K562 (cell line): ENCODE results near the gene OFD1. TPM values are rescaled to one million over a fixed set of nuclear protein-coding genes. Genes with fewer than 3 reads are reported as not detected.

Source experiments
- ATAC-seq: fragments of 200-7000 bp; cut with Tn5 transposase; 3 replicates; pipeline ENCODE4 v1.9.1; 2020; ENCODE audit warnings: moderate library complexity
- BruUV-seq: library from RNA; stranded (reverse); fragments of 400-500 nt; replicated peaks from 2 replicates; lab custom pipeline; 2021; lab: Mats Ljungman, UMichigan
- CTCF ChIA-PET: fragments of 300-600 bp; formaldehyde crosslinking; extraction: SDS; loops from one replicate; lab custom pipeline; 2021; ENCODE audit warnings: low intra/inter-chr PET ratio; lab: Yijun Ruan, JAX
- POLR2A ChIA-PET: fragments of 300-600, 350-650 bp; sonication (Branson Sonifier 250); formaldehyde crosslinking; extraction: SDS; loops from one replicate; lab custom pipeline; 2021; ENCODE audit warnings: antibody characterized with exemption, inconsistent platforms; lab: Yijun Ruan, JAX
- DNase-seq, 4 experiments: peaks; one replicate each; pipeline versions ENCODE4 v3.0.0 to v3.0.0-alpha.2; 2011 to 2018; ENCODE audit warnings: low spot score in 3 of 4, mixed read lengths in 3 of 4; ENCODE audit errors: extremely low read depth in 1 of 4
- FAIRE-seq: peaks from 2 replicates; lab custom pipeline; 2011; peaks lifted over from hg19 to GRCh38; lab: Jason Lieb, UNC
- H2AFZ ChIP-seq: 2 replicates; pipeline ENCODE4 v1.6.0; 2011; ENCODE audit warnings: low read depth, low read length, control low read depth, inconsistent platforms
- H3K27ac ChIP-seq: fragments of 200-600 bp; 3 replicates; pipeline ENCODE4 v1.8.0; 2011; ENCODE audit warnings: low read depth, mild to moderate bottlenecking, control low read depth, inconsistent platforms, low read length, moderate library complexity, mixed read lengths; ENCODE audit errors: extremely low read depth
- H3K27me3 ChIP-seq, 2 experiments: fragments of 300-600 bp in 1 of 2; 2 replicates in 1 of 2; 3 replicates in 1 of 2; pipeline versions ENCODE4 v1.6.0 to v1.8.0; 2011; ENCODE audit warnings: inconsistent platforms in 2 of 2, low read length in 2 of 2, mild to moderate bottlenecking in 1 of 2, mixed read lengths in 1 of 2, moderate library complexity in 1 of 2; ENCODE audit not compliant: control insufficient read depth in 2 of 2, insufficient read depth in 2 of 2
- H3K36me3 ChIP-seq: fragments of 300-600 bp; 3 replicates; pipeline ENCODE4 v1.8.0; 2011; ENCODE audit warnings: mild to moderate bottlenecking, low read length, inconsistent platforms; ENCODE audit not compliant: control insufficient read depth, insufficient read depth
- H3K4me1 ChIP-seq, 2 experiments: fragments of 200-600 bp in 1 of 2; replicated peaks in 1 of 2; 2 replicates in 1 of 2; 3 replicates in 1 of 2; pipeline versions ENCODE4 v1.5.1 to v1.8.0; 2011; ENCODE audit warnings: inconsistent platforms in 2 of 2, low read length in 2 of 2, mild to moderate bottlenecking in 1 of 2, mixed read lengths in 1 of 2, moderate library complexity in 1 of 2; ENCODE audit not compliant: control insufficient read depth in 2 of 2, insufficient read depth in 2 of 2
- H3K4me2 ChIP-seq: 2 replicates; pipeline ENCODE4 v1.6.1; 2011; ENCODE audit warnings: low read length, control low read depth, inconsistent platforms, mixed read lengths; ENCODE audit not compliant: insufficient read depth
- H3K4me3 ChIP-seq: fragments of 200-600 bp; sonication (generic), shearing (Covaris generic); 2 replicates; pipeline ENCODE4 v1.5.1; 2016; ENCODE audit warnings: control low read depth, inconsistent platforms
- H3K79me2 ChIP-seq: fragments of 200-600 bp; 3 replicates; pipeline ENCODE4 v1.8.0; 2011; ENCODE audit warnings: low read length, inconsistent platforms; ENCODE audit not compliant: control insufficient read depth, insufficient read depth
- H3K9ac ChIP-seq, 2 experiments: 2 replicates each; pipeline versions ENCODE4 v1.6.0 to v1.6.1; 2011; ENCODE audit warnings: low read depth in 2 of 2, low read length in 2 of 2, control low read depth in 1 of 2, inconsistent platforms in 1 of 2, mild to moderate bottlenecking in 1 of 2, mixed read lengths in 1 of 2; ENCODE audit not compliant: insufficient read depth in 1 of 2
- H3K9me1 ChIP-seq: one replicate; pipeline ENCODE4 v1.6.0; 2011; ENCODE audit warnings: inconsistent platforms, mild to moderate bottlenecking, low read length, moderate library complexity; ENCODE audit not compliant: control insufficient read depth, insufficient read depth
- H3K9me3 ChIP-seq: replicated peaks from 2 replicates; pipeline ENCODE4 v1.5.1; 2011; ENCODE audit warnings: low read depth, low read length, inconsistent platforms; ENCODE audit not compliant: control insufficient read depth, insufficient read depth
- H4K20me1 ChIP-seq: replicated peaks from 2 replicates; pipeline ENCODE4 v1.6.1; 2011; ENCODE audit warnings: low read length, inconsistent platforms, mixed read lengths; ENCODE audit not compliant: control insufficient read depth, insufficient read depth
- E2F3 ChIP-seq: fragments of 250-450 bp; sonication (Bioruptor Pico); IDR thresholded peaks from 2 replicates; pipeline ENCODE4 v1.4.0; 2020; ENCODE audit warnings: mild to moderate bottlenecking
- FOXA3 ChIP-seq, 2 experiments: fragments of 450-650 bp in 1 of 2; sonication (generic) in 1 of 2; formaldehyde crosslinking; IDR thresholded peaks in 1 of 2; conservative IDR thresholded peaks in 1 of 2; 2 replicates each; pipeline versions ENCODE4 v1.4.0 to v1.8.0; 2020 to 2022; ENCODE audit warnings: mild to moderate bottlenecking in 2 of 2, missing genetic modification reagents in 1 of 2
- ILK ChIP-seq: fragments of 450-650 bp; IDR thresholded peaks from 2 replicates; pipeline ENCODE4 v1.6.1; 2016; ENCODE audit warnings: missing genetic modification characterization, low read depth, mild to moderate bottlenecking, missing compliant biosample characterization, moderate library complexity, borderline replicate concordance
- NCOA4 ChIP-seq: fragments of 450-650 bp; IDR thresholded peaks from 2 replicates; pipeline ENCODE4 v1.6.1; 2018; ENCODE audit warnings: mild to moderate bottlenecking; ENCODE audit not compliant: partially characterized antibody
- OTX1 ChIP-seq: fragments of 450-650 bp; formaldehyde crosslinking; IDR thresholded peaks from 2 replicates; pipeline ENCODE4 v1.4.0; 2022; ENCODE audit warnings: mild to moderate bottlenecking
- SAFB2 ChIP-seq: fragments of 200-400 bp; formaldehyde crosslinking; IDR thresholded peaks from 2 replicates; pipeline ENCODE4 v1.6.1; 2018; ENCODE audit warnings: borderline replicate concordance, low read length, low read depth, moderate library complexity; ENCODE audit not compliant: severe bottlenecking
- SRSF7 ChIP-seq: fragments of 200-400 bp; formaldehyde crosslinking; optimal IDR thresholded peaks from 2 replicates; pipeline ENCODE3; 2017; ENCODE audit warnings: mild to moderate bottlenecking, low read depth, low read length
- TAF9B ChIP-seq: fragments of 450-650 bp; IDR thresholded peaks from 2 replicates; pipeline ENCODE4 v1.6.1; 2018; ENCODE audit warnings: mild to moderate bottlenecking; ENCODE audit not compliant: partially characterized antibody
- TGIF2 ChIP-seq: sonication (generic); formaldehyde crosslinking; IDR thresholded peaks from 2 replicates; pipeline ENCODE4 v1.8.1; 2022; ENCODE audit warnings: mild to moderate bottlenecking, missing genetic modification reagents, moderate library complexity
- TSC22D4 ChIP-seq: fragments of 450-650 bp; IDR thresholded peaks from 2 replicates; pipeline ENCODE4 v1.6.1; 2016; ENCODE audit warnings: missing genetic modification characterization, missing biosample characterization, control low read depth
- ZFP36 ChIP-seq: fragments of 150-350 bp; IDR thresholded peaks from 2 replicates; pipeline ENCODE4 v1.6.1; 2018; ENCODE audit warnings: low read length, low read depth; ENCODE audit not compliant: partially characterized antibody
- ZNF408 ChIP-seq: fragments of 250-450 bp; sonication (Bioruptor Pico); IDR thresholded peaks from 2 replicates; pipeline ENCODE4 v1.4.0; 2020; ENCODE audit warnings: low read depth, mild to moderate bottlenecking, moderate library complexity
- ZNF57 ChIP-seq: fragments of 450-650 bp; formaldehyde crosslinking; IDR thresholded peaks from 2 replicates; pipeline ENCODE4 v1.4.0; 2020; ENCODE audit warnings: mild to moderate bottlenecking, moderate library complexity
- ZNF766 ChIP-seq: fragments of 200-800 bp; sonication (Bioruptor generic); conservative IDR thresholded peaks from 2 replicates; pipeline ENCODE4 v1.6.1; 2016; ENCODE audit warnings: missing genetic modification characterization, missing compliant biosample characterization
- WGBS: fragments of 100-300 bp; shearing (Covaris generic); methylation state at CpG from one replicate; pipeline ENCODE4 v1.1.6; 2016; ENCODE audit warnings: low coverage, mixed read lengths; ENCODE audit not compliant: insufficient coverage; ENCODE audit errors: missing lambda C conversion rate; 5-methylcytosine and 5-hydroxymethylcytosine counted together
- in situ Hi-C: fragments of 300-500 bp; cut with MboI; formaldehyde crosslinking; loops from 4 replicates; pipeline ENCODE4 v1.15.0; 2018; ENCODE audit warnings: inconsistent platforms, mixed read lengths
- intact Hi-C: fragments of 100-400 bp; cut with micrococcal nuclease; formaldehyde crosslinking; loops from 2 replicates; pipeline ENCODE4 v1.14.2; 2022
- polyA plus RNA-seq, 8 experiments: library from polyadenylated mRNA; depleted of rRNA in 4 of 8; stranded (reverse) in 5 of 8; unstranded in 3 of 8; fragments of >200 nt; fragmentation: Nextera tagmentation in 2 of 8; fragmentation: Illumina TruSeq in 1 of 8; extraction: Ambion mirVana in 2 of 8; extraction: Trizol in 1 of 8; gene quantifications; 2 replicates each; pipeline versions ENCODE4 v1.2.1 to v1.2.3, GENCODE V29; 2011 to 2014; ENCODE audit warnings: inconsistent platforms in 1 of 8, missing spikeins in 1 of 8
- total RNA-seq, 7 experiments: library from RNA; depleted of rRNA in 6 of 7; stranded (reverse); fragments of >200 nt in 6 of 7; fragmentation: Illumina TruSeq in 2 of 7; extraction: Trizol in 2 of 7; gene quantifications; 2 replicates each; pipeline versions ENCODE4 v1.2.1 to v1.2.3, GENCODE V29; 2011 to 2021; ENCODE audit warnings: low replicate concordance in 1 of 7
- TF ChIP-seq, protein P1 (sequence below): fragments of 250-450 bp; sonication (Bioruptor Pico); IDR thresholded peaks from 2 replicates; pipeline ENCODE4 v1.5.0; 2020; ENCODE audit warnings: mild to moderate bottlenecking, borderline replicate concordance
- TF ChIP-seq, protein P2 (sequence below), 2 experiments: fragments of 450-650 bp; conservative IDR thresholded peaks; 2 replicates each; pipeline ENCODE4 v1.6.1; 2017; ENCODE audit warnings: mild to moderate bottlenecking in 2 of 2, moderate library complexity in 2 of 2
- TF ChIP-seq, protein P3 (sequence below): sonication (generic); formaldehyde crosslinking; IDR thresholded peaks from 2 replicates; pipeline ENCODE4 v1.8.0; 2022; ENCODE audit warnings: mild to moderate bottlenecking, missing genetic modification reagents
- TF ChIP-seq, protein P4 (sequence below): fragments of 450-650 bp; formaldehyde crosslinking; IDR thresholded peaks from 2 replicates; pipeline ENCODE4 v1.4.0; 2022; ENCODE audit warnings: missing genetic modification characterization

The OFD1 gene
- total and polyA plus RNA-seq, 9 of the 15 experiments (the other 6 are each of a cell fraction or from before 2014, with no cell fraction given): 22.0 to 49.1 (median 30.2) TPM

DNA sequence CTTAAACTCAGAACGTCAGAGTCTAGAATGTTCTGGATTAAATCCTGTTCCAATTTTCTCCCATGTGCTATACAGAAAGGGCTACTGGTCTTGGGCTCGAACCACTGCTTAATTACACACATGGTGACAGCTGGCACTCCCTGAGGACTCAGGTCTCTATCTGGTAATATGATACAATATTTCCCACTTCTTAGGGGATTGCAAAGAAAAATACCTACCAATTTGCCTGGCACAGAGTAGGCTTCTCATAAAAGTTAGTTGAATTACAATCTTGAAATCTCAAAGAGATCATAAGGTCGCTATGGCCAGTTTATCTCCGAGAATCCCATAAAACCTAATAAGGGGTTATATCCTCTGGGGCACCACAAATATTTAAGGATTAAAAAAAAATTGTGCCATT, 73.7 kb downstream of the OFD1 start:
- no peak for FAIRE-seq
- Histone ChIP-seq H3K4me1 (no peaks in the 10 kb centered on the region), H3K9me3 (no peaks in the 10 kb centered on the region), H3K4me3 (no peak overlapping the region), H3K79me2 (no peaks in the 10 kb centered on the region), H2AFZ (no peak overlapping the region), H3K27ac (no peak overlapping the region), H3K36me3 (no peaks in the 10 kb centered on the region), H3K4me2 (no peak overlapping the region), H3K9me1 (no peaks in the 10 kb centered on the region), H3K27me3 (peaks cover 0 to 7% of the 10 kb centered on the region in 2 experiments; a peak in 2 of 5 replicates), H3K9ac (no peak overlapping the region), H4K20me1 (no peaks in the 10 kb centered on the region)
- intact Hi-C loops: no loop called here
- ChIA-PET POLR2A (interaction anchor here (0.7 kb wide), 1 partner anchor 16 kb away, joined by 4 read pairs; no protein-coding TSS in a partner anchor), CTCF (no interaction called here)
- 0% methylated on average over 4 of the region's 4 CpGs for WGBS
- in situ Hi-C loops: no loop called here
- BruUV-seq: no TSS peak
- no peak for DNase-seq
- ATAC-seq: no peak
- no peak for TF ChIP-seq E2F3 (CRISPR knock-in tag)
- TF ChIP-seq ZFP36: no peak
- TF ChIP-seq TSC22D4 (tag): no peak
- TF ChIP-seq FOXA3 (CRISPR knock-in tag; conservative IDR thresholded peaks at IDR 0.05 in 1 of 2, IDR thresholded peaks at IDR 0.05 in 1 of 2): no peak
- TF ChIP-seq SRSF7: no peak
- TF ChIP-seq, protein P1, sequence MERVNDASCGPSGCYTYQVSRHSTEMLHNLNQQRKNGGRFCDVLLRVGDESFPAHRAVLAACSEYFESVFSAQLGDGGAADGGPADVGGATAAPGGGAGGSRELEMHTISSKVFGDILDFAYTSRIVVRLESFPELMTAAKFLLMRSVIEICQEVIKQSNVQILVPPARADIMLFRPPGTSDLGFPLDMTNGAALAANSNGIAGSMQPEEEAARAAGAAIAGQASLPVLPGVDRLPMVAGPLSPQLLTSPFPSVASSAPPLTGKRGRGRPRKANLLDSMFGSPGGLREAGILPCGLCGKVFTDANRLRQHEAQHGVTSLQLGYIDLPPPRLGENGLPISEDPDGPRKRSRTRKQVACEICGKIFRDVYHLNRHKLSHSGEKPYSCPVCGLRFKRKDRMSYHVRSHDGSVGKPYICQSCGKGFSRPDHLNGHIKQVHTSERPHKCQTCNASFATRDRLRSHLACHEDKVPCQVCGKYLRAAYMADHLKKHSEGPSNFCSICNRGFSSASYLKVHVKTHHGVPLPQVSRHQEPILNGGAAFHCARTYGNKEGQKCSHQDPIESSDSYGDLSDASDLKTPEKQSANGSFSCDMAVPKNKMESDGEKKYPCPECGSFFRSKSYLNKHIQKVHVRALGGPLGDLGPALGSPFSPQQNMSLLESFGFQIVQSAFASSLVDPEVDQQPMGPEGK (CRISPR knock-in tag): no peak
- TF ChIP-seq, protein P2, sequence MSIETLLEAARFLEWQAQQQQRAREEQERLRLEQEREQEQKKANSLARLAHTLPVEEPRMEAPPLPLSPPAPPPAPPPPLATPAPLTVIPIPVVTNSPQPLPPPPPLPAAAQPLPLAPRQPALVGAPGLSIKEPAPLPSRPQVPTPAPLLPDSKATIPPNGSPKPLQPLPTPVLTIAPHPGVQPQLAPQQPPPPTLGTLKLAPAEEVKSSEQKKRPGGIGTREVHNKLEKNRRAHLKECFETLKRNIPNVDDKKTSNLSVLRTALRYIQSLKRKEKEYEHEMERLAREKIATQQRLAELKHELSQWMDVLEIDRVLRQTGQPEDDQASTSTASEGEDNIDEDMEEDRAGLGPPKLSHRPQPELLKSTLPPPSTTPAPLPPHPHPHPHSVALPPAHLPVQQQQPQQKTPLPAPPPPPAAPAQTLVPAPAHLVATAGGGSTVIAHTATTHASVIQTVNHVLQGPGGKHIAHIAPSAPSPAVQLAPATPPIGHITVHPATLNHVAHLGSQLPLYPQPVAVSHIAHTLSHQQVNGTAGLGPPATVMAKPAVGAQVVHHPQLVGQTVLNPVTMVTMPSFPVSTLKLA (conservative IDR thresholded peaks at IDR 0.05): no peak
- no peak for TF ChIP-seq NCOA4
- TF ChIP-seq OTX1: no peak
- TF ChIP-seq ZNF408 (CRISPR knock-in tag): no peak
- no peak for TF ChIP-seq ZNF57
- TF ChIP-seq, protein P3, sequence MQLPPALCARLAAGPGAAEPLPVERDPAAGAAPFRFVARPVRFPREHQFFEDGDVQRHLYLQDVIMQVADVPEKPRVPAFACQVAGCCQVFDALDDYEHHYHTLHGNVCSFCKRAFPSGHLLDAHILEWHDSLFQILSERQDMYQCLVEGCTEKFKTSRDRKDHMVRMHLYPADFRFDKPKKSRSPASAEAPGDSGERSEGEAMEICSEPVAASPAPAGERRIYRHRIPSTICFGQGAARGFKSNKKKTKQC: no peak
- no peak for TF ChIP-seq SAFB2
- TF ChIP-seq ZNF766 (CRISPR knock-in tag): no peak
- no peak for TF ChIP-seq TGIF2 (CRISPR knock-in tag)
- no peak for TF ChIP-seq ILK (tag)
- no peak for TF ChIP-seq TAF9B
- TF ChIP-seq, protein P4, sequence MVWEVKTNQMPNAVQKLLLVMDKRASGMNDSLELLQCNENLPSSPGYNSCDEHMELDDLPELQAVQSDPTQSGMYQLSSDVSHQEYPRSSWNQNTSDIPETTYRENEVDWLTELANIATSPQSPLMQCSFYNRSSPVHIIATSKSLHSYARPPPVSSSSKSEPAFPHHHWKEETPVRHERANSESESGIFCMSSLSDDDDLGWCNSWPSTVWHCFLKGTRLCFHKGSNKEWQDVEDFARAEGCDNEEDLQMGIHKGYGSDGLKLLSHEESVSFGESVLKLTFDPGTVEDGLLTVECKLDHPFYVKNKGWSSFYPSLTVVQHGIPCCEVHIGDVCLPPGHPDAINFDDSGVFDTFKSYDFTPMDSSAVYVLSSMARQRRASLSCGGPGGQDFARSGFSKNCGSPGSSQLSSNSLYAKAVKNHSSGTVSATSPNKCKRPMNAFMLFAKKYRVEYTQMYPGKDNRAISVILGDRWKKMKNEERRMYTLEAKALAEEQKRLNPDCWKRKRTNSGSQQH: no peak
